Cardiac muscle cell (in vitro differentiated cells and primary cell): ENCODE measurements around the gene CD74. TPM values are rescaled to one million over a fixed set of nuclear protein-coding genes. Genes with fewer than 3 reads are reported as not detected.

ENCODE experiments used
- DNase-seq, 2 donors: peaks; one replicate each; pipeline versions ENCODE4 v3.0.0 to v3.0.0-alpha.2; 2010 to 2017; ENCODE audit warnings: low read depth in 1 of 2, low spot score in 1 of 2
- H3K27ac ChIP-seq: fragments of 200-600 bp; sonication (generic); 2 replicates; pipeline ENCODE4 v1.5.1; 2016
- H3K27me3 ChIP-seq: fragments of 200-600 bp; sonication (generic); 2 replicates; pipeline ENCODE4 v1.6.0; 2016; ENCODE audit warnings: control low read depth
- H3K36me3 ChIP-seq: fragments of 200-600 bp; sonication (generic); 2 replicates; pipeline ENCODE4 v1.5.1; 2016; ENCODE audit warnings: control low read depth
- H3K4me1 ChIP-seq: fragments of 200-600 bp; sonication (generic); 2 replicates; pipeline ENCODE4 v1.8.1; 2017; ENCODE audit warnings: low read depth, mild to moderate bottlenecking, mixed run types
- H3K4me3 ChIP-seq: fragments of 200-600 bp; sonication (generic); 2 replicates; pipeline ENCODE4 v1.5.1; 2016; ENCODE audit warnings: mild to moderate bottlenecking
- H3K9me3 ChIP-seq: fragments of 200-600 bp; sonication (generic); 2 replicates; pipeline ENCODE4 v1.5.1; 2017; ENCODE audit warnings: low read depth, mild to moderate bottlenecking, control low read depth
- CTCF ChIP-seq: IDR thresholded peaks from 2 replicates; pipeline ENCODE4 v1.5.1; 2012; ENCODE audit warnings: low read depth, mild to moderate bottlenecking, low read length
- polyA plus RNA-seq: library from polyadenylated mRNA; unstranded; fragments of >200 nt; fragmentation: Nextera tagmentation; extraction: Ambion mirVana; gene quantifications from 2 replicates; pipeline ENCODE4 v1.2.1, GENCODE V29; 2016
- total RNA-seq: library from RNA; depleted of rRNA; stranded (reverse); fragments of >200 nt; gene quantifications from 2 replicates; pipeline ENCODE4 v1.2.3, GENCODE V29; 2016

Gene CD74
- total and polyA plus RNA-seq, 2 experiments from 2014 or later = 11.7 to 16.3 TPM

- no peaks in the 10 kb centered on the region for H3K36me3 ChIP-seq
- H3K4me1 ChIP-seq = peaks cover 12% of the 10 kb centered on the region
- H3K27ac ChIP-seq = no peak overlapping the region
- H3K9me3 ChIP-seq = no peaks in the 10 kb centered on the region
- DNase-seq = no peak
- no peaks in the 10 kb centered on the region for H3K27me3 ChIP-seq
- H3K4me3 ChIP-seq = no peak overlapping the region
- no peak for TF ChIP-seq CTCF
Observed at GRCh38 chr5:150404535-150404934, 8.2 kb downstream of the CD74 start.

GRCh38 chr5:150404121-150404520, 8.6 kb downstream of the CD74 start:
- no peaks in the 10 kb centered on the region for H3K36me3 ChIP-seq
- no peak for TF ChIP-seq CTCF
- no peaks in the 10 kb centered on the region for H3K9me3 ChIP-seq
- no peak overlapping the region for H3K4me3 ChIP-seq
- H3K27ac ChIP-seq = no peak overlapping the region
- peaks cover 12% of the 10 kb centered on the region for H3K4me1 ChIP-seq
- H3K27me3 ChIP-seq = no peaks in the 10 kb centered on the region
- DNase-seq = no peak

GRCh38 chr5:150402901-150403342, 9.8 kb downstream of the CD74 start:
- Histone ChIP-seq H3K9me3 (no peaks in the 10 kb centered on the region), H3K36me3 (peaks cover 4% of the 10 kb centered on the region), H3K27ac (no peak overlapping the region), H3K4me3 (no peak overlapping the region), H3K27me3 (no peaks in the 10 kb centered on the region), H3K4me1 (peaks cover 12% of the 10 kb centered on the region)
- DNase-seq = no peak
- no peak for TF ChIP-seq CTCF

- Histone ChIP-seq H3K36me3 (peaks cover 4% of the 10 kb centered on the region), H3K4me3 (no peak overlapping the region), H3K9me3 (no peaks in the 10 kb centered on the region), H3K4me1 (peaks cover 12% of the 10 kb centered on the region), H3K27me3 (no peaks in the 10 kb centered on the region), H3K27ac (peak overlapping the region; percentile 50)
- no peak for DNase-seq
- TF ChIP-seq CTCF = no peak
Observed at GRCh38 chr5:150402229-150402773, 10.4 kb downstream of the CD74 start.

- TF ChIP-seq CTCF = no peak
- Histone ChIP-seq H3K4me3 (no peak overlapping the region), H3K27ac (peak overlapping the region; percentile 50), H3K36me3 (peaks cover 6% of the 10 kb centered on the region), H3K4me1 (peaks cover 12% of the 10 kb centered on the region), H3K27me3 (no peaks in the 10 kb centered on the region), H3K9me3 (no peaks in the 10 kb centered on the region)
- no peak for DNase-seq
Observed at GRCh38 chr5:150401376-150402228, 11.1 kb downstream of the CD74 start.
